SK-N-DZ (cell line): ENCODE measurements around the gene HOOK2.

ENCODE experiments used
- DNase-seq: peaks from one replicate; pipeline ENCODE4 v3.0.0-alpha.2; 2015; ENCODE audit warnings: low spot score

Gene HOOK2

DNA sequence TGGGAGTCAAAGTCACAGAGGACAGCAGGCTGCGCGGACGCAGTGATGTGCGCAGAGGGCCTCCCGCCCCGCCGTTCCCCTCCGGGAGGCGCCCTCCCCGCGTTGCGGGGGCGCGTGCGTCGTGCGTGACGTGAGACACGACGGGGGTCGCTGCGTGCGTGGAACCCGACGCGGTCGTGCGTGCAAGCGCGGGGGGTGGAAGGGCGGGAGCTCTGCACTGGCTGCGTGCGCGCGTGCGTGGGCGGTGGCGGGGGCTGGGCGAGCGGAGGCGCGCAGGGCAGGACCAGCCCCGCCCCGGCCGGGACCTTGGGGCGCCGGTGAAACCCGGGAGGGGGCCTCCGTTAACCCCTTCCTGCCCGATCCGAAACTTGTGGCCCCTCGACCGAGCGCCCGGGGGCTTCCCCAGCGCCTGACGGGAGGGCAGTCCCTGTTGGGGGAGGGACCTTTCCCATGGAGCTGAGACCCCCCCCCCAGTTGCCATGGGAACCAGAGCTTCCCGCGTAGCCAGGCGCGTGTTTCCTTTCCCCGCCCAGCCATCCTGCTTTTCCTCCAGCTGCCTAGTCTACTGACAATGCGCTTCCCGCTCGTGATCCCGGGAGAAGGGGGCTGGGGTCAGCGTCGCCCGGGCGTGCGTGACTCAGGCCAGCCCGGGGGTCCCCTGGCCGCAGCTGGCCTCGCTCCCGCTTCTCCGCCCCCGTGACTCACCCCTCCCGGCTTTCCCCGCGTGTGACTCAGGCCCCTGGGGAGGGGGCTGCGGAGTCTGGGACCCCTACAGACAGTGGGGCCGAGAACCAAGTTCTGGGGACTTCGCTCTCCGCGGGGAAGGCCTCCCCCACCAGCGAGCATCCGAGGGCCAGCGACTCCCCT, 7.3 kb upstream of the HOOK2 start:
- peak; percentile 86 for DNase-seq

DNA sequence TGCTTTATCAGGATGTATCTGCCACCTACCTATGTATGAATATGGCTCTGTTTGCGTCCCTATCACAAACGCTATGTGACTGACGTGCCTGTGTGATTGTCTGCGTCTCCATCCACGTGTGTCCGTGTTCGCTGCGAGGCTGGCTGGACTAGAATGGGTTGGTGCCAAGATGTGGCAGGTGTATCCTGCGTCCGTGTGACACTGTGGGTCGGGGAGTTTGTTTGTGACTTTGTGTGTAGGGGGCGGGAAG, 6.7 kb upstream of the HOOK2 start:
- DNase-seq: no peak

DNA sequence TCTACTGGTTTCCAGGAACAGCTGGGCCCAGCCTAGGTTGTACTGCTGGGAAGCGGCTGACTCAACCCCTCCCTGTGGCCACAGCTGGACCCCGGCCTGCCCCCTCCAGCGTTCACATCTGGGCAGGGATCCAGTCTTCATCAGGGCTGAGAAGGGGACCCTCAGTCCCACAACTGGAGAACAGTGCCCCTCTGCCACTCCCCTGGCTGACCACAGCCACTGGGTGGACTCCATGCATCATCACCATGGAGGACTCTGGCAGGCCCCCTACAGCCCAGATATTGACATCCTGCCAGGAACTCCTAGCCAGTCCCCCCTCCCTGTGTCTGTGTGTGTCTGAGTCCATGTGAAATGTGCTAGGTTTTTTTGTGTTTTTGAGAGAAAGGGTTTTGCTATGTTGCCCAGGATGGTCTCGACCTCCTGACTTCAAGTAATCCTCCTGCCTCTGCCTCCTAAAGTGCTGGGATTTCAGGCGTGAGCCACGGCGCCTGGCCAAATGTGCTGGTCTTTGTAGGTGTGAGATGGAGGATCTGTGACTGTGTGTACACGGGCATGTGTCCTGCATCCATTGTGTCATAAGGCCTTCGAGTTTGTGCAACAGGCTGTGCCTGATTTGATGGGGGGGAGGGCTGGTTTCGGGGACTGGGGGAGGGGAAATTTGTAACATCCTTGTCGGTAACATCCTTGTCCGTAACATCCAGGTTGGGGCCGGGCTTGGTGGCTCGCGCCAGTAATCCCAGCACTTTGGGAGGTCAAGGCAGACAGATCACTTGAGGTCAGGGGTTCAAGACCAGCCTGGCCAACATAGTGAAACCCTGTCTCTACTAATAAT, 4.0 kb upstream of the HOOK2 start:
- no peak for DNase-seq

DNA sequence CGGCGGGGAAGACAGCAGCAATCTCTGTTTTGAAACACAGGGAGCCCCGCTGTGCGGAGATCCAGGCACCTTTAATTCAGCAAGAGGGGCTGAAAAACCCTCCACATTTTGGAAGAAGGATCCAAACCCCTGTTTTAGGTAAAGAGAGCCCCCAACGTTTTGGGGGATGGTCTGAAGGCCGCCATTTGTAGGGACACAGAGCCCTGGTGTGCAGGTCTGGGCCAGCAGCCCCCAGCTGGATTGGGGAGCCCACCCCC, 3.5 kb upstream of the HOOK2 start:
- no peak for DNase-seq

DNA sequence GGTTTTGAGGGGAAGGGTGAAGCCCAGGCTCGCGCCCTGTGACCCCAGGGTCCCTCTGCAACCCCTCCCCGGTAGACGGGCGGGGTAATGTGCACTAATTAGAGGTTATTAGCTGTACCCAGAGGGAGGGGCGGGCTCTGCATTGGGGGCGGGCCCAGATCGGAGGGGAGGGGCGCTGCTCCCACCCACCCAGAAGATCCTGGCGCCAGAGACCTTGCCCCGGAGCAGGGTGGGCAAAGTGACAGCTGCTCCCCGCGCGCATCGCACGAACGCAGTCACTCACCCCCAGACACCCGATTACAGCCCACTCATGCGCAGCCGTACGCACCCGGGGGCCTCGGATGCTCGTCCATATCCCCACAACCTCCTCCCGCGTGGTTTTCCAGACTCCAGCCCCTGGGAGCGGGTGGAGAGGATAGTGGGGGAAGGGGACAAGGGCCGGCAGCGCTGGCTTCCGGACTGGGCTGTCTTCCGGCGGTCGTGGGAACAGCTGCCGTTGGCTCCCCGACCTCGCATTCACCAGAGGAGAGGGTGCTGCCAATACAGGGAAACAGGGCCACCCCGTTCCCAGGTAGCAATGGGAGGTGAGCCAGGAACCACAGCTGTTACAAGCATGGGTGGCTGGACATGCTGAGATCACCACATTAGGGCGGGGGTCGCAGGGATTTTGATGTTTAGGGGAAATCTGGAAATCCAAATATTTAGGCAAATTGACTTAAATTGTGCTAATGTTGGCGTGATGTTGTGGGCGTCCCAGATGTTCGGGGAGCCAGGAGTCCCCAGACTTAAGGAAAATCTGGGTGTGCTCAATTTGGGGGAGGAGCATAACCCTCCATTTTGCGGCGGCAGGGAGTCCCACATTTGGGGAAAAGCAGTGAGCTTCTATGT, 2.9 kb upstream of the HOOK2 start:
- peak; percentile 78 for DNase-seq

DNA sequence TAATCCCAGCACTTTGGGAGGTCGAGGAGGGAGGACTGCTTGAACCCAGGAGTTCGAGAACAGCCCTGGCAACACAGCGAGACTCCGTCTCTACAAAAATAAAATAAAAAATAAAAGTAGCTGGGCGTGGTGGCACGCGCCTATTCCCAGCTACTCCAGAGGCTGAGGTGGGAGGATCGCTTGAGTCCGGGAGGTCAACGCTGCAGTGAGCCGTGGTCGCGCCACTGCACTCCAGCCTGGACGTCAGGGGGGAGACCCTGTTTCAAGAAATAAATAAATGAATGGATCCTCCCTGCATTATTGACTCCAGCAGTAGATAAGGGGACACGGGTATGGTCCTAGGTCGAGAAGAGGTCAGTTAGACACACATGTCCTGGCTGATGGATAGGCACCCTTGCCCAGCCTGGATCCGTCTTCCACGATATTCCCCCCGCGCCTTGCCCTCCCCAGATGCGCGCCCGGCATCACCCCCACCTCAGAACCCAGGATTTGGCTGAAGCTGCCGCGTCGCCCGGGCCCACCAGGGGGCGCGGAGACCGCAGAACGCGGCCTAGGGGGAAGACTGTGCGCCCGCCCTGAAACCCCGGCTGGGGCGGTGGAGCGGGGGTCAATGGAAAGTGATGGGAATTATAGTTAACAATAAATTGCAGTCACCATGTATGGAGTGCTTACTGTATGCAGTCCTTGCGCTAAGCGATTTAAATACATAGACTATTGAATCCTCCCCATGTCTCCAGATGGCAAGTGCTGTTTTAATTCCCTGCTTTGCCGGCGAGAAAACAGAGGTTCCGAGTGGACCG, 2.1 kb upstream of the HOOK2 start:
- peak; percentile 77 for DNase-seq

DNA sequence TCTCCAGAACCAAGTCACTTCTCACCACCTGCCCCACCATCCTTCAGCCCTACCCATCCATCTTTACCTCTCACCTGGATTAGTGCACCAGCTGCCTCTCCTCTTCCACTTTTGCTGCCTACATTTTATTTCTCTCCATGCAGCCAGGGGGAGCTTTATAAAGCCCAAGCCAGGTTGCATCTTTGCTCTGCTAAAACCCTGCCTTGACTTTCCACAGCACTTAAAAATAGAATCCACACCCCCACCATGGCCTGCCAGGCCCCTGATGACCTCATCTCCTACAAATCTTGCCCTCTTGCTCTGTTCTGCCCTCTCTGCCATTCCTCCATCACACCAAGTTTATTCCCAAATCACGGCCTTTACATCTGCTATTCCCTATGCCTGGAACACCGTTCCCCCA, 1.8 kb downstream of the HOOK2 start:
- DNase-seq: no peak

DNA sequence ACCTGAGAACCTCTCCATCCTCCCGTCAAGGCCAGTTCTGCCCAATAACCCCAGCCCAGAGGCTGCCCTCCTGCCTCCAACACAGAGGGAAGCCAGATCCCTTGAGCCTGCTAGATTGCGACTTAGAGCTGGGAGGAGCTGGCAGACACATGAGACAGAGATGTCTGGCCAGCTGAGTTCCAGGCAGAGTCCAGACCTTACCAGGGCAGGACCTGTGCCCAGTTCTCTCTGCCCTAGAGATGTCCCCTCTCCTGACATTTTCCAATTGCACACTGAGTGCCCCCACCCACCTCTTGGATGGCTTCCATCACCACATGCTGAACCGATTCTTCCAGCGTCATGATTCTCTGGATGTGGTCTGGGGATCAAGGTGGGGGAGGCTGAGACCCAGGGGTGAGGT, 3.0 kb downstream of the HOOK2 start:
- no peak for DNase-seq

DNA sequence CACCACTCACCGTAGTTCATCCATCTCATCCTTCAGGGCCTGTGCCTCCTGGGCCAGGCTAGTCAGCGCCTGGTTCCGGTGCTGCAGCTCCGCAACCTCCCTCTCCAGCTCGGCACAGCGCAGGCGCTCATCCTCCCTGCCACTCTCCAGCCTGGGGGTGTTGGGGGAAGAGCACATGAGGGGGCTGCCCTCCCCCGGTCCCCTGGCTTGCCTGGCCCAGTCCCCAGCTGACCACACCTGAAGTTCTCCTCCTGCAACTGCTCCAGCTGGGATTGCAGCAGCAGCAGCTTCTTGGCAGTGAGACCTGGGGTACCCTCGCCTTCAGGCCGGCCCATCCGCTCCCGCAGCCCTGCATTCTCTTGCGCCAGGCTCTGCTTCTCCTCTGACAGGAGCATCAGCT, 4.4 kb downstream of the HOOK2 start:
- no peak for DNase-seq

DNA sequence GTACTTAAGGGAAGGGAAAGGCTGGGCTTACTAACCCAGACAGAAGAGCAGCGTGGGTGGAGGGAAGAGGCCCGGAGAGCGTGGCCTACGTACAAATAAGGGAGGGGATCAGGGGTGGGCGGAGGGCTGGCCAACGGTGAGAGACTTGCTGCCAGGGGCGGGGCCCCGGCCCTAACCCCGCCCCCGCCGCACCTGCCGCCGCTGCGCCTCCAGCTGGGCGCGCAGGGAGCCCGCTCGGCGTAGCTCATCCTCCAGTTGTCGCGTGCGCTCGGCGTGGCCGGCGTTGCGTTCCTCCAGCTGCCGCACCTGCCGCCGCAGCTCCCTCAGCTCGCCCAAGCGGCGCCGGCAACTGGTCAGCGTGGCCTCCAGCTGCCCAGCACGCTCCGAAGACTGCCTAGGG, 5.7 kb downstream of the HOOK2 start:
- DNase-seq: peak; percentile 65

DNA sequence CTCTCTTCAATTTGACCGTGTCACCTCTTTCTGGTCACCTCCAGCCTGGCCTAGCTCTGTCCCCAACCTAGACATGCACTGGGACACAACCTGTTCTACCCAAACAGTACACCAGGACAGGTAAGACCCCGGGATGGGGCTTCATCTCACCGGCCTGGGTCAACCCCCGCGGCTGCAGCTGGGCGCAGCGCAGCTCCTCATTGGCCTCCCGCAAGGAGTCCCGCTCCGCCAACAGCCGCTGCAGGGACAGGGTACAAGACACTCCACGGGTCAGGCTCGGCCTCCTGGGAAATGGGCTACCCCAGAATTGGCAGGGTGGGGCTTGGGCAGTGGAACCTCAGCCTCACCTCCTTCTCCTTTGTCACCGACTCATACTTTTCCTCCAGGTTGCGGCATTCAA, 7.7 kb downstream of the HOOK2 start:
- DNase-seq: no peak

DNA sequence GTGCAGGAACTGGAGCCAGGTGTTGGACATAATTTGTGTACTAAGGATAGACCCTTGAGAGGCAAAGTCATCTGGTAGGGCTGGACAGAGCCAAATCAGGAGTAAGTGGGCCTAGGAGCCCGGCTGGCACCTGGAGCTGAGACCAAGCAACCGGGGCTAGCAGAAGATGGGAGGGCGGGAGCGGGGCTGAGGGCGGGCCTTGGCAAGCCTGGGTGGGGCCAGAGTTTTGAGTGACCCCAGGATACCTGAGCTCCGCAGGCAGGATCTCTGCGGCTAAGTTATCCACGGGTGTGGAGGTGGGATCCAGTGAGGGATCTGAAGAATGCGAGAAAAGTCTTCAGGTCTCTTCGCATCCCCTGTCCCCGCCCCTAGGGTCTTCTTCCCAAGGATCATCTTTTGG, 8.2 kb downstream of the HOOK2 start:
- DNase-seq: no peak

DNA sequence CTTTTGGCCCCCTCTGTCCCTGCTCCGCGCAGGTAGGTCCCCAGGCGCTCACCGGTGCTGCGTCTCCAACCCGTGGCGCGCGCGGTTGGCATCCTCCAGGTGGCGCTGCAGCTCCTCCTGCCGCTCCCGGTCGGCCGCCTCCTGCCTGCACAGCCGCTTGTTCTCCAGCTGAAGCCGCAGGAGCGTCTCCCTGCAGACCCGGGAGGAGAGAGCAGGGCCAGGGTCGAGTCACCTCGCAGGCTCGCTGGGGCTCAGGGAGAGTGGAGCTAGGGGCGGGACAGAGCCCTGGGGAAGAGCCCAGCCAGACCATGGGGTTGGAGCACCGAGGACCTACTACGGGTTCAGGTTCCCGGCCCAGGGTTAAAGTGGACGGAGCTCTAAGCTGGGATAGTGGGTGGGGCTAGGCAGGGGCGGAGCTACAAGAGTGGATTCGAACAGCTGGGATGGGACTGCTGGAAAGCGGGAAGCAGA, 9.3 kb downstream of the HOOK2 start:
- DNase-seq: no peak

DNA sequence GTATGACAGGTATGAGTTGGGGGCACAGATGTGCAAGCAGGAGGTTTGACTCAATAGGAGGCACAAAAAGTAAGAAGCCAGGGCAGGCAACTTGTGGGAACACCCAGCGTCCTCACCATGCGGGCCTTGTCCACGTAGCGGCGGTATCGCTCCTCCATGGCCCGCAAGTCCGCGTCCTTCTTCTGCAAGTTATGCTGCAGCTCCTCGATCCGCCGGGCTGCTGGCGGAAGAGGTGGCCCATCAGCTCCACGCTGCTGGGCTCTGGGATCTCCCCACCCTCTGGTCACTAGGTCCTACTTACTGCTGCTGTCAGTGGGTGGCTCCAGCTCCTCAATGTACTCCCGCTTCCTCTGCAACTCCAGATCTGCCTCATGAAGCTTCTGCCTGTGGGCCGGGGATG, 10.7 kb downstream of the HOOK2 start:
- no peak for DNase-seq

DNA sequence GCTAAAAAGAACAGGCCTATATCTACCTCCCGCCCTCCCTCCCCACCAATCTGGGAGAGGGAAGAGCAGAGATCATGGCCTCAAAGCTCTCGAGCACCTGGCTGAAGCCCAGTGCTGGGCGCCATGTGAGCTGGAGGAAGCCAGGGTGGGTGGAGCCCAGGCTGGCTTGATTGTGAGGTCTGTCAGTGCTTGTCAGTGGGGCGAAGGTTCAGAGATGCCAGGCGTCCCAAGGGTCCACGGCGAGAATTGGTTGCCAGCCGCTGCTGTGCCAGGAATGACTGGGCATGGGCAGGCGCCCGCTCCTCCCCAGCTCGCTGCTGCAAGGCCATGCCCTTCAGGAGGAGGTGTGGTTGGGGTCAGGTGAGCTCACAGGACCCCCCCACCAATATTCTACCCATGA, 12.3 kb downstream of the HOOK2 start:
- DNase-seq: no peak

DNA sequence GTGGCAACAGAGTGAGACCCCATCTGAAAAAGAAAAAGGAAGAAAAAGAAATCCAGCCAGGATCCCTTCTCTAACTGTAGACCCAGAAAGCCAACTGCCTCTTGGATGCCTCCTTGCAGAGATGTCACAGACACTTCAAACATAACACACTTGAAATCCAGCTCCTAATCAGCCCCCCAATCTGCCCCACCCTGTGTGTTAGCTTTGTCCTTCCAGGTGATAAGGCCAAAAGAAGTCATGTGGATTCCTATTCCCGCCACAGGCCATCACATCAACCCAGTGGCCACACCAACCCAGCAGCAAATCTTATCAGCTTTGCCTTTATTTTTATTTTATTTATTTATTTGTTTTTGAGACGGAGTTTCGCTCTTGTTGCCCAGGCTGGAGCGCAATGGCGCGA, 15.7 kb downstream of the HOOK2 start:
- DNase-seq: no peak

DNA sequence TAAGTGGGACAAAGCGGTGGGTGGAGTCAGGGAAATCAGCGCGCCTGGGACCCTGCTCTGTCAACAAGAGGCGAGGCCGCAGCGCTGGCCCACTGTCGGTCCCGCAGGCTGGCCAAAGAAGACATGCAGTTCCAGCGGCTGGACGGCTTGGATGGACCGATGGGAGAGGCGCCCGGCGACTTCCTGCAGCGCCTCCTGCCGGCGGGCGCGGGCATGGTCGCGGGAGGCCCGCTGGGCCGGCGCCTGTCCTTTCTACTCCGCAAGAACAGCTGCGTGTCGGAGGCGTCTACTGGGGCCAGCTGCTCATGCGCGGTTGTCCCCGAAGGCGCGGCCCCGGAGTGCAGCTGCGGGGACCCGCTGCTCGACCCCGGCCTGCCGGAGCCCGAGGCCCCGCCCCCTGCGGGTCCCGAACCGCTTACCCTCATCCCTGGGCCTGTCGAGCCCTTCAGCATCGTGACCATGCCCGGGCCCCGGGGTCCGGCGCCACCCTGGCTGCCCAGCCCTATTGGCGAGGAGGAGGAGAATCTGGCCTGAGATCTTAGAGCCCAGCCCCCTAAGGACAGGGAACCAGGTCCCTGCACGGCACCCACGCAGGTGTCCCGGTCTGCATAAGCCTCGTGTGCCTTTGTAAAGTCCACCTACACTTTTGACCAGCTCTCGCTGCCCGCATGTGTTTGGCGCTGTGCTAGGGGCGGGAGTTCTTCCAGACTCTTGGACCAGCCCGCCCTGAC, 17.6 kb downstream of the HOOK2 start:
- DNase-seq: peak; percentile 83

DNA sequence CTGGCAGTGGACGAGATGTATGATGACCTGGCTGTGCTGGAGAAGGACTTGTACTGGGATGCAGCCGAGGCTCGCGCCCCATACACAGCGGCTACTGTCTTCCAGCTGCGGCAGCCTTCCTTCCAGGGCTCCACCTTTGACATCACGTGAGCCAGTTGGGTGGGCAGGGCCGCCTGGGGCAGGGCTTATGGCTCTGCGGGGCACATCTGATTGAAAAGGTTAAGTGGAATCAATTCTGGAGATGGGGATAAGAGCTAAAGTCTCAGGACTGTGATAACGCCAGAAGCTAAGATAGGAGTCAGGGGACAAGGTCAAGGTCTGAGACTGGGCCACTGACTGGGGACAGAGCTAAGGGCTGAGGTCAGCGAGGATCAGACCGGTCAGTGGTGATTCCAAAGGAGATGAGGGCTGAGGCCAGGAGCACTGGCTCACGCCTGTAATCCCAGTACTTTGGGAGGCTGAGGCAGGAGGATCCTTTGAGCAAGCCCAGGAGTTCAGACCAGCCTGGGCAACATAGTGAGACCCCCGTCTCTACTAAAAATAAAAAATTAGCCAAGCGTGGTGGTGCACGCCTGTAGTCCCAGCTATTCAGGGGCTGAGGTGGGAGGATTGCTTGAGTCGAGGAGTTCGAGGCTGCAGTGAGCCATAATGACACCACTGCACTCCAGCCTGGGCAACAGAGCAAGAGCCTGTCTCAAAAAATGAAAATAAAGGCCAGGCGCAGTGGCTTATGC, 19.0 kb downstream of the HOOK2 start:
- no peak for DNase-seq

DNA sequence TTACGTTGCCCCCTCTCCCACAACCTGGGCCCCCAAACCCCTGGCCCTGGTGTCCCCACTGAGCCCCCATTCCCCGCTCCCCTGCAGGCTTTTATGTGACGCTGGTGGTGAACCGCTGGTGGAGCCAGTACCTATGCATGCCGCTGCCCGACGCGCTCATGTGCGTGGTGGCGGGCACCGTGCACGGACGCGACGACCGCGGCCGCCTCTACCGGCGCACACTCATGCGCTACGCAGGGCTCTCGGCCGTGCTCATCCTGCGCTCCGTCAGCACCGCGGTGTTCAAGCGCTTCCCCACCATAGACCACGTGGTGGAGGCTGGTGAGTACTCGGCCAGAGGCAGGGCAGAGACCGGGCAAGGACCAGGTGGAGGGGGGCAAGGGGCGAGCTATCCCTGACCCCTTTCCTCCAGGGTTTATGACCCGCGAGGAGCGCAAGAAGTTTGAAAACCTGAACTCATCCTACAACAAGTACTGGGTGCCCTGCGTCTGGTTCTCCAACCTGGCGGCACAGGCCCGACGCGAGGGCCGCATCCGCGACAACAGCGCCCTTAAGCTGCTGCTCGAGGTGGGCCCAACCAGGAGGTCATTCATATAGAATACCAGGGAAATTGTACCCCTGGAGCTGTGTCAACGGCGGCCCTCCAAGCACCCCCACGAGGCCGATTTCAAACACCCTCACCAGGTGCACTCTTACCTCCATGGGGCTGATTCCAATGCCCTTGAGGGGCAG, 20.7 kb downstream of the HOOK2 start:
- no peak for DNase-seq
